Measurements from ENCODE around the gene MORN1.

The MORN1 gene

DNA sequence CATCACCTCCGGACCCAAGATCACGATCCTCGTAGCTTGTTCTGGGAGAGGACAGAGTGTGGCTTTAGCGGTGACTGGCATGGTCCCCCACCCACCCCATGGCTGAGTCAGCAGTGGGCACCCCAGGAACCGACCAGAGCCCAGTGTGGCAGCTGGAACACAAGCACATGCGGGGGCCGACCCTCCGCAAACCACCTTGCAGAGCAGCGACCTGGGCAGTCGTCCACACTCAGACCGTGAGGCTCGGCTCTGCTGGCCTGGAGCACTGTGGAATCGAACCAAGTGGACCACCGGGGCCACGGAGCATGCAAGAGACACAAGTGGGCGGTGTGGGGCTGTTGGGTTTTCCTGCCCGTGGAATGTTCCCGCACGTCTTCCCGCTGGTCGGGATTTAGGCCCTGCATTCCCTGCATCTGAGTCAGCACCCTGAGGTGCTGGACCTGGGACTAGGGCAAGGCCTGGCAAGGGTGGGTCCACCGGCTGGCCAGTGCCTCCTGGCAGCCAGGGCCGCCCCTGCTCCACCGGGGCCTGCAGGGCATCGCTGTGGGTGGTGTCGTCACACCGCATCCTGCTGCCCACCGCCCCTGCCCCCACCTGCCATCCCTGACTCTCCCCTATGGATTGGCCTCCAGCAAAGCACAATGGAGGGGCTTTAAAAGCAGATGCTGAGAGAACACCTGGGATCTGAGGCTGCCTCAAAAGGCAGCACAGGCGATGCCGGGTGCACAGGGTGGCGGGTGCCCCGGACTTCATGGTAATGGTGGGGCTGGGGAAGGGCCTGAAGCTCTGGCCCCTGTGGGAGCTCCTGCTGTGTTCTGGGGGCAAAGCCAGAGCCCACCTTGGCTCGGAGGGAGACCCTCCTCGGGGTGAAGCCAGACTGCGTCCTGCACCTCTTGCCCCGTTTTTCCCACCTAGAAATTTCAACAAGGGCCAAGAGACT lies 18.5 kb downstream of the MORN1 start:
- DNase-seq, result no peak

GRCh38 chr1:2368053-2368744 lies 23.2 kb downstream of the MORN1 start:
- peak; percentile 32 for DNase-seq

DNA sequence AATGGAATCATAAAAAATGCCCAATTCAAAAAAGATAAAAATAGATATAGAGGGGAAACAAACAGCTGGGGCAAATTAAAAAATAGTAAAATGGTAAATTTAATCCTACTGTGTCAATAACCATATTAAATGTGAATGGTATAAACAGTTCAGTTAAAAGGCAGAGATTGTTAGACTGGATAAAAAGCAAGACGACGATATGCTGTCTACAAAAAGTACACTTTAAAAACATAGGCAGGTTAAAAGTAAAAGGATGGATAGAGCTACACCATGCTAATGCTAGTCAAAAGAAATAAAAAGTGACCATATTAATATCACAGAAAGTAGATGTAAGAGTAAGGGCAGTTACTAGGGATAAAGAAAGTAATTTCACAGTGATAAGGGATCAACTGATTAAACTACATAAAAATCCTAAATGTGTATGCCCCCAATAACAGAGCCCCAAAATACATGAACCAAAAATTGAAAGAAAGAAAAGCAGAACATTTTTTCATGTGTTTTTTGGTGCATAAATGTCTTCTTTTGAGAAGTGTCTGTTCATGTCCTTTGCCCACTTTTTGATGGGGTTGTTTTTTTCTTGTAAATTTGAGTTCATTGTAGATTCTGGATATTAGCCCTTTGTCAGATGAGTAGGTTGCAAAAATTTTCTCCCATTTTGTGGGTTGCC lies 27.4 kb downstream of the MORN1 start:
- DNase-seq, result no peak

GRCh38 chr1:2360588-2361364 lies 30.6 kb downstream of the MORN1 start:
- no peak for DNase-seq

DNA sequence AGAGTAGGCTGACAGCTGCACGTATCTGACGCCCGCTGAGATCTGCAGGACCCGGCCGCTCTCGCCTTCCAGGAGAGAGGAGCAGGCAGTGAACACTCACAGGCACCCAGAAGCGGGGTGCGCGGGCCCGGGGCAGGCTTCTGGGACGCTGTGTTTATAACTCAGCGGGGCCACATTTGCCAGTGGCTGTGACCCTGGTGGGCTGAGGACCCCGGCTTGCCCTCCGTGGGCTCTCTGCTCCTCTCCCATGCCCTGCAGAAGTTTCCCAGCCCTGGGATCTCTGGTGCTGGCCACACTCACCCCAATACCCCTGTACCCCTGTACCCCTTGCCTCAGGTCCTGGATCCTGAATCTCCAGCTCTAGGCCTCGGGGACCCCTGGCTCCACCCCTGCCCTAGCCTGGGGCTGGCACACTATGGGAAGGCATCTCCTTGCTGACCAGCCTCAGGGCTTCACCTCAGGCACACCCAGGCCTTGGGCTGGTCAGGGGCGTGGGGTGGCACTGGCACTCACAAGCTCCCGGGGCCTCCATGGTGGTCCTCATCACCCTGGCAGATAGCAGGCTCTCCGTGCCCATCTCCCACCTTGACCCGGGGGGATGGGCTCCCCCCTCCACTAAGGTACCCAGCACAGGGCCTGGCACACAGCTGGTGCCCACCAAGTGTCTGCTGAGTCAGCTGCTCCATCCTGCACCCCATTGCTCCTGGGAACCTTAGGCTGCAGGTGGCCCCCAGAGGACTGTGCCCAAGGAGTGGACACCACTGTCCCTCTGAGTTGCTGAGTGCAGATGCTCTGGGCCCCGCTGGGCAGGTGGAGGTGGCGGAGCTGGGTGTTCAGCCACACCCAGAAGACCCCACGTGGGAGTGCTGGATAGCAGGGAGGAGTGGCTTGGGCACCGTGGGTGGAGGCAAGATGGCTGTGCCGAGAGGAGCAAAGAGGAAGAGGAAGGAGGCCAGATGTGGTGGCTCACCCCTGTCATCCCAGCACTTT lies 32.4 kb downstream of the MORN1 start:
- no peak for DNase-seq

DNA sequence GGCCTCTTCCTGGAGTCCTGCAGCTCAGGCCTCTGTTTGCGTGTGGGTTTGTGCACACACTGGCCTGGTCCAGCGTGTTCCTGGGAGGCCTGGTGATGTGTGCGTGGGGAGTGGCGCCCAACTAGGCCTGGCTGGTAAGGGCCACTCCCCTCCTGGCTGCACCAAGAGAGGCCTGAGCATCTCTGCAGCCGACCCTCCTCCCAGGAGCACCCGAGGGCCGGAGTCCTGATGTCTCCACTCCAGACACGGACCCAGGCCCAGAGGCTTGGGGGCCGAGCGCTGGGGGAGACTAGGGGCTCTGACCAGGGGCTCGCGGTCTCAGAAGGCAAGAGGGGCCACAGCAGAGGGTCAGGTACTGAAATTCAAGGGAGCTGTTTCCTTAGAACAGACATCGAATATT lies 33.3 kb downstream of the MORN1 start:
- no peak for DNase-seq

GRCh38 chr1:2356911-2357845 lies 34.2 kb downstream of the MORN1 start:
- no peak for DNase-seq

DNA sequence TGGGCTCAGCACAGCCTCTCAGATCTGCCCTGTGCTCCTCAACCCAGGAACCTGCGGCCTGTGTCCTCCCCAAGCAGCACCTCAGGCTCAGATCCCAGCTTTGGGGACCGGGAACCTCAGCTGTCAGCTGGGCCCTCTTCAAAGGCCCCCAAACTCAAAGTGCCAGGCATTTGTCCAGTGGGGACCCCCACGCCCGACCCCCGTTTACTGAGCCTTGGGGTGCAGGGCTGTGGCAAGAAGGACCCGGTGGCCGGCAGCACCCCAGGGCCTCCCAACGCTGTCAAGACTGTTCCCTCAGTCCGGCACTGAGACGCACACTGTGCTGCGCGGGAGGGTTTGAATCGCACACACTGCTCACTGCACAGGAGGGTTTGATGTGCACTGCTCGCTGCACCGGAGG lies 35.0 kb downstream of the MORN1 start:
- no peak for DNase-seq

- DNase-seq, result no peak
Measured at GRCh38 chr1:2355373-2356261, 35.7 kb downstream of the MORN1 start.

DNA sequence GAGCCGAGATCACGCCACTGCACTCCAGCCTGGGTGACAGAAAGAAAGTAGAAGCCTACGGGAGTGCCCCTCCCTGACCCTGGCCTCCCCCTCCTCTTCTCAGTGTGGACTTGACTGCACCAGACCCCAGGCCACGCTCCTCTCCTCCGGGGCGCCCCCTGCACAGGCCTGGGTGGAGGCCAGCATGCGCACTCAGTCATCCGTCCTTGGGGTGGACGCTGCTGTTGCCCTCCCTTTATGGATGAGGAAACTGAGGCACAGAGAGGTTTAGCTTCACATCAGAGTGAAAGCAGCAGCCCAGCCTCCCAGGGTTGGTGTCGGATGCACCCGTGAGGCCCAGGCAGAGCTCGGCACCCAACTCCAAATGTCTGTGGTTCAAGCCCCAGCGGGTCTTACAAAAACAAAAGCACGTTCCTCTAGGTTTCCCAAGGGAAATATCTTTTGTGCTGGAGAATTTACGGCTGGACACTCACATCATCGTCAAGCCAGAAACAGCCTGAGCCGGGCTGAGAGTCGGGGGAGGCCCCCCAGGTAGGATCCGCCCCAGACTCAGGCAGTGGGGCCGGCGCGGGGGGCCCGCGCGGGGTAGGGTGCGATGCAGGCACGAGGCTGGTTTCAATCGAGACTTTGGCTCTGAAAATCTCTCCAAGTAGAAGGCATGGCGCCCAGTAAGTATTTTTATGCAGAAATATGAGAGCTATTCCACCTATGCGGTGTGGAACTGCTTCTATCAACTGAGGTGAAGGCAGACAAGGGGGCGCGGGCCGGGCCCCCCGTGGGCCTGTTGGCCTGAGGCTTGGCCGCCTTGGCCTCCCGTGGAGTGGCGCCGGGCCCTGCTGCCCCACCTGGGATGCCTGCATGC lies 36.6 kb downstream of the MORN1 start:
- DNase-seq, result no peak

DNA sequence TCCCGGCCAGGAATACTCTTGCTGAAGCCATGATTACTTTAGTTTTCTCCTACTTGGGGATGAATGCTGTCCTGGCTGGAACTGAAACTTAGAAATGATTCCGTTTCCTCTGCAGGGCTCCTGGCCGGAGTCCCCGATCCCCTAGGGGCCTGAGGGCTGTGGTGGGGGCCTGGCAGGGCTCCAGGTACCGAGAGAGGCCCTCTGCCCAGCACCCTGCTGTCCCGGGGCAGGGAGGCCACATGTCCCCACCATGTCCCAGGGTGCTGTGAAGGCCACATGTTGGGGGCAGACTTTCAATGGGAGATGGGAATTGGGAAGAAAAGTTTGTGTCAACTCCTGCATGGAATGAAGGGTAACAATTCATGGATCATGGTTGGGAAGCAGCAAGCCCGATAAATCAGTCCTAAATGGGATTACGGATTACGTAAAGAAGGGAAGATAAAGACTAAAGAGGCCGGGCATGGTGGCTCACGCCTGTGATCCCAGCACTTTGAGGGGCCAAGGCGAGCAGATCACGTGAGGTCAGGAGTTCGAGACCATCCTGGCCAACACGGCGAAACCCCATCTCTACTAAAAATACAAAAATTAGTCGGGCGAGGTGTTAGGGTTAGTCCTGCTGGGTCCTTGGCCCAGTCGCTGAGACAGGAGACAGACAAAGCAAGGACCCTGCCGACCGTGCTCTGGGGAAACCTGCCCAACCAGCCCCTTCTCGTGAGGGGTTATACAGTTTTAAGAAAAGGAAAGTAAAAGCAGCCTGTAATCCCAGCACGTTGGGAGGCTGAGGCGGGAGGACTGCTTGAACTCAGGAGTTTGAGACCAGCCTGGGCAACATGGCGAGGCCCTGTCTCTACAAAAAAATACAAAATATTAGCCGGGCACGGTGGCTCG lies 37.6 kb downstream of the MORN1 start:
- no peak for DNase-seq

- DNase-seq, result no peak
Measured at GRCh38 chr1:2352897-2353550, 38.3 kb downstream of the MORN1 start.

DNA sequence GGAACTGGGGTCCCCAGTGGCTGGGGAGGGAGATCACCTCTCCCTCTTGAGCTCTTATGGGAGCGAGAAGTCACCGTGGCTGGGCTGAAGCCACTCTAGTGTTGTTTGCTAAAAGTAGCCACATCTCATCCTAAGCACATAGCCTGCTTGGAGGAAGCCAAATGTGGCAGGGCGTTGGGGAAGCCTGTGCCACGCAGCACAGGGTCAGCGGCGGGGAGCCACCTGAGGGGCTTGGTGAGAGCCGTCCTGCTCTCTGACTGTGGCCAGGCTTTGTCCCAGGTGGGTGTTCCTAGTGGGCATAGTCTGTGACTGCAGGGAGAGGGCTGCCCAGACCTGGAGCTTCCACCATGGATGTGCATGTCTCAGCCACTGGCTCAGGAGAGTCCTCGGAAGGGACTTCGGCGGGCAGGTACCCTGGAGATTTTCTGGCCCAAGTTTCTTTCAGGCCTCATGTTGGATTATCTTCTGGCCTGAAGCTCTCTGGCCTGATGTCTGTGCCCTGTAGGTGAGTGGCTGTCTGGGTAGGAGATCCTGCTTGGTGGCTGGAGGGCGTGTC lies 38.9 kb downstream of the MORN1 start:
- no peak for DNase-seq

- no peak for DNase-seq
Measured at GRCh38 chr1:2351723-2352122, 39.6 kb downstream of the MORN1 start.

DNA sequence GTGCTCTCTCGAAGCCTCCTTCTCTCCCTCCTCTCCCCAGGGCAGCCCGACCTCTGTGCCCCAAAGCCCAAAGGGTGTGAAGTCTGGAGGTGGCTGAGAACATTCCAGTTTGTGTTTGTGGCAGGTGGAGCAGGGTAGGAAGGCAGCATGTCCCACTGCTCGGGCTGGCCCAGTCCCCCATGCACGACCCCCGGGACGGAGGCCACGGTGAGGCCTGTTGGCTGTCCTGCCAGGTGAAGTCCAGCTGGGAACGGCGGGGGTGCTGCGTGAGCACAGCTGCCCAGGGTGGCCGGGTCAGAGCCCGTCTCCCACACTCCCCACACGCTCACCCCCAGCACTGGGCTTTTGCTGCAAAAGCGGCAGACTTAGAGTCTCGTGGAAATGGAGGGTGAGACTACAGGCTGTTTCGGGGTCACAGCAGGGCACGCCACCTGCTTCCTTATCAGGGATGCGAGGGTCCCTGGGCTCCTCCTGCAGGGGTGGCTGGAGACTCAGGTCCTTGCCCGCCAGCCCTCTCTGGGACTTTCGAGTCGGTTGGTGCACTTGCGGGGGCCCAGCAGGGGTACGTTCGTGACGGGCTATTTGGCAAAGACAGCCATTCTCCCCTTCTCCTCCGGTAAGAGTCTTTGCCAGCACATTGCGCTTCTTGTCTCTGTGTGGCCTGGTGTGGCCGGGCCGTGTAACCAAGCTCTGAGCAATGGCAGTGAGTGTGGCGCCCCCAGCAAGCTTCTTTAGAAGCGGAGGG lies 40.3 kb downstream of the MORN1 start:
- no peak for DNase-seq

GRCh38 chr1:2350501-2350900 lies 40.9 kb downstream of the MORN1 start:
- no peak for DNase-seq

Data from hematopoietic multipotent progenitor cell treated with erythropoietin and hydrocortisone succinate and interleukin-3 and kit ligand, for 4 days (in vitro differentiated cells).